ENCODE measurements around the gene LOXL4.
"Not testable (repeated sequence)": the region's sequence is repeated elsewhere in the genome, so short reads cannot be mapped to it uniquely, and the experiment has no call there.

Gene LOXL4

GRCh38 chr10:98238391-98238790 is 29.6 kb downstream of the LOXL4 start:
- DNase-seq, result no peak

DNA sequence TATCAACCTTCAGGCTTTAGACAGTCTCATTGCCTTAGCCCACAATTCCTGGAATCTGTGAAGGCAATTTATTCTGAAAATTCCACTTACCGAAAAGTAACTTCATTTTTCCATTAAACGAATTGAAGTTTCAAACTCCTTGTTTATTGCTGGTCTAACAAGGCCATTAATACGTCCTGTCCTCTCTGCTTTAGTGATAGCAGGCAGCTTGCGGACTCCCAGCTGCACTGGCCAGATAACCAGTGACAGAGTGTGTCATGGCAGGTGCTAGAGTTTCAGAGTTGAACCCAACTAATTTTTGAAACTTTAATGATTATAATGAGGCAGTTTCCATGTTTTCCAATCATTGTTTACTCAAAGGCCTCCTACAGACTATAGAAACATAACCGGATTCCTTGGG is 31.1 kb downstream of the LOXL4 start:
- DNase-seq, result no peak

GRCh38 chr10:98235846-98236245 is 32.1 kb downstream of the LOXL4 start:
- peak; percentile 8 for DNase-seq

DNA sequence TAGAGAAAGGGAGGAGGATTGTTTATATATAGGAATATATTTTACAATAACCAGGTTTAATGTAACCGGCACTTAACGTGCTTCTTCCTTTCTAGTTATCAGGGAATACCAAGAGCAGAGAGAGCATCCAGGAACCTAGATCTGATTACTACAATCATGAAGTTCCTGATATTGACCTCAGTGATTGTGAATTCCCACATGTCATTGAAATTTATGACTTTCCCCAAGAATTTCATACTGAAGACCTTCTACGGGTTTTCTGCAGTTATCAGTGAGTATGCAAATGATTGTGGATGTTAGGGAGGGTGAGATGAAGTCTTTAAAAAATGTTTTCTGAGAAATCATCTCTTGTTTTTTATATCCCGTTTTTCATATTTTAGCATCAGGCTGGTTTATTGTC is 36.6 kb downstream of the LOXL4 start:
- DNase-seq, result no peak

DNA sequence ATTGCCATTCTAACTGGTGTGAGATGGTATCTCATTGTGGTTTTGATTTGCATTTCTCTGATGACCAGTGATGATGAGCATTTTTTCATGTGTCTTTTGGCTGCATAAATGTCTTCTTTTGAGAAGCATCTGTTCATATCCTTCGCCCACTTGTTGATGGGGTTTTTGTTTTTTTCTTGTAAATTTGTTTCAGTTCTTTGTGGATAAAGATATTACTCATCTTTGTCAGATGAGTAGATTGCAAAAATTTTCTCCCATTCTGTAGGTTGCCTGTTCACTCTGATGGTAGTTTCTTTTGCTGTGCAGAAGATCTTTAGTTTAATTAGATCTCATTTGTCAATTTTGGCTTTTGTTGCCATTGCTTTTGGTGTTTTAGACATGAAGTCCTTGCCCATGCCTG is 39.7 kb downstream of the LOXL4 start:
- DNase-seq, result not testable (repeated sequence)

DNA sequence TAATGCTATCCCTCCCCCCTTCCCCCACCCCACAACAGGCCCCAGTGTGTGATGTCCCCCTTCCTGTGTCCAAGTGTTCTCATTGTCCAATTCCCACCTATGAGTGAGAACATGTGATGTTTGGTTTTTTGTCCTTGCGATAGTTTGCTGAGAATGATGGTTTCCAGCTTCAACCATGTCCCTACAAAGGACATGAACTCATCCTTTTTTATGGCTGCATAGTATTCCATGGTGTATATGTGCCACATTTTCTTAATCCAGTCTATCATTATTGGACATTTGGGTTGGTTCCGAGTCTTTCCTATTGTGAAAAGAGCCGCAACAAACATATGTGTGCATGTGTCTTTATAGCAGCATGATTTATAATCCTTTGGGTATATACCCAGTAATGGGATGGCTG is 40.3 kb downstream of the LOXL4 start:
- not testable (repeated sequence) for DNase-seq

DNA sequence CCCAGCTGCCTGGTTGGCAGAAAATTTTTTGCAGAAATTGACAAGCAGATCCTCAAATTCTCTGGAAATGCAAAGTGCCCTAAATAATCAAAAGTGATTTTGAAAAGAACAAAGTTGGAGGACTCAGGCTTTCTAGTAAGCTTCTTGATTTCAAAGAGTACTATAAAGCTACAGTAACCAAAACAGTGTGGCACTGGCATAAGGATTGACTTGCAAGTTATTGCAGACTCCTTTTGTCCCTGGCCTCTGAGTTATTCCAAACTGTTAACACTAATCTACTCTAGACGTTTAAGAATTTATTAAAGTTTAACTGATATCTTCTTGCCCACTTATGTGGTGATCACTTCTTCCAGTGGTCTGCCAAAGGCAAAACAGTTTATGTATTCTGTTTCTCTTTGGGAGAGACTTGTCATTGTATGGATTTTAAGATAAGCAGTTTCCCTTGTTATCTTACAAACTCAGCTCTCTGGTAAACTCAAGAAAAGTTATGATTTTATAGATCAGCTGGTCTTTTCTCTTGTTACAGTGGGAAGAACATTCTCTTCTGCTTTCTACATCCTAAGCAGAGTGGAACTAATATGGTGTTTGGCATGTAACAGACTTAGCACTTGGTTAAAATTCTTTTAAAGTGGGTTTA is 41.4 kb downstream of the LOXL4 start:
- DNase-seq, result no peak

DNA sequence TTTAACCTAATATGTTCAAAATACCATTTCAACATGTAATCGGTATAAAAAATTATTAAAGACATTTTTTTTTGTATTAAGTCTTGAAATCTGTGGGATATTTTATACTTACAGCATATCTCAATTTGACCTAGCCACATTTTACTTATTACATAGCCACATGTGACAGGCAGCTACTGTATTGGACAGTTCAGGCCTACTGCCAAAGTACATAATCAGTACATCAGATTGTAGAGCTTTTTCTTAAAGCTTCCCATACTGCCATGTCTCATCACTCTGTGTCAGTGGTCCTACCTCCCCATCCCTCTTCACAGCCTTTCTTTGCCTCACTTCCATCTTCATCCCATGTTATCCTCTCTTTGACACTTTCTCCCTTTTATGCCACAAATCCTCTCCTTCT is 43.0 kb downstream of the LOXL4 start:
- DNase-seq, result peak; percentile 47

GRCh38 chr10:98224509-98224908 is 43.5 kb downstream of the LOXL4 start:
- DNase-seq, result peak; percentile 50

- no peak for DNase-seq
Measured at GRCh38 chr10:98223874-98224273, 44.1 kb downstream of the LOXL4 start.

GRCh38 chr10:98217801-98218200 is 50.2 kb downstream of the LOXL4 start:
- no peak for DNase-seq

GRCh38 chr10:98215373-98215772 is 52.6 kb downstream of the LOXL4 start:
- DNase-seq, result no peak

GRCh38 chr10:98213740-98214139 is 54.3 kb downstream of the LOXL4 start:
- DNase-seq, result no peak

DNA sequence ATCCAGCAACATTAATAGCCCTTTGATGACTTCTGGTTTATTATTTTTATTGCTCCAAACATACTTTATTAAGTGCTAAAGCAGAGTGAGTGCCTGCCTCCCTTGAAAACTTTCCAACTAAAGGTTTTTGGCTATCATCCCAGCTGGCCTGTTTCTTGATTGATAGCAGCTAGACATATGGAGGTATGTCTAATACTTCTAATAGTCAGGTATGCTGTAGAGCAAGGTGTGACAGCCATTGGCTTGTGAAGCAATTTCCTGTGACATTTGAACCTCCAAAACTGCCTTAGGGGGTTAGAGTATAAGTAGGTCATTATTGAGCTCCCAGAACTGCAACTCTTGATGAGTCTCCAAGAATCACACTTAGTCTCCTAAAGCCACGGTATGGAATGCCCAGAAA is 55.8 kb downstream of the LOXL4 start:
- no peak for DNase-seq

GRCh38 chr10:98209441-98209840 is 58.6 kb downstream of the LOXL4 start:
- no peak for DNase-seq

- DNase-seq, result no peak
Measured at GRCh38 chr10:98208925-98209324, 59.1 kb downstream of the LOXL4 start.

DNA sequence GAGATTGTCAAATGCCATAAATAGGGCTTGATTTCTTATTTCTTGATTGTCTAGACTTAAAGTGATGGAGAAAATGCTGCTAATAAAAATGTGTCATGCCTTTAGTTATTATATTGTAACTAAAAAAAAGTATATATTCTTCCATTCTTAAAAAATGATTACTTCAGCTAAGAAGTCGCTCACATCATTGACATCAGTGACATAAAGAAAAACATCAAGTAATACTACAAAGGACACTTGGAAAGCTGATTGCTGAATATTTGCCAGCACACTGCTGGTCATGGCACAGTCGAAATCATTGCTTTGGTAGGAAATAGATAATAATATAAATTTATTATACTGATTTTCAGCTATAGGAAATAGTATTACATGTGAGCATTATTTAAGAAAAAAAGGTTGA is 62.6 kb downstream of the LOXL4 start:
- DNase-seq, result no peak

- no peak for DNase-seq
Measured at GRCh38 chr10:98202378-98202777, 65.6 kb downstream of the LOXL4 start.

DNA sequence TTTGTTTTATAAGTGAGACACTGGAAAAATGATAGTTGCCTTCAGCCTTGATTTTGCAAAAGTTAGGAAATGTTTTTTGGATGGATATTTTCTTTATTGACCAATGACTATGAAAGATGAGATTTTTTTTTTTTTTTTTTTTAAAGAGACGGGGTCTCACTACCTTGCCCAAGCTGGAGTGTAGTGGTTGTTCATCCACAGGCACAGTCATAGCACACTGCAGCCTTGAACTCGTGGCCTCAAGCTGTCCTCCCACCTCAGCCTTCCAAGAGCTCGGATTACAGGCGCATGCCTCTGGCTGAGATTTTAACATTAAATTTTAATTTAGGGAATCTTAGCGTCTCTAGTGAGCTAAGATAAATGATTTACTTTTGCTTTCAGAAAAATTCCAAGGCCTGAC is 66.2 kb downstream of the LOXL4 start:
- no peak for DNase-seq
